HG03354 (cell line): Measurements from ENCODE around the gene TRIM49C.
"Not testable (repeated sequence)": the region's sequence is repeated elsewhere in the genome, so short reads cannot be mapped to it uniquely, and the experiment has no call there.

Source experiments
- ATAC-seq: cut with Tn5 transposase; IDR thresholded peaks from one replicate; pipeline ENCODE4 v1.9.1; 2021; ENCODE audit warnings: mild to moderate bottlenecking; ENCODE audit not compliant: unreplicated experiment, poor library complexity, severe bottlenecking

TRIM49C gene, protein sequence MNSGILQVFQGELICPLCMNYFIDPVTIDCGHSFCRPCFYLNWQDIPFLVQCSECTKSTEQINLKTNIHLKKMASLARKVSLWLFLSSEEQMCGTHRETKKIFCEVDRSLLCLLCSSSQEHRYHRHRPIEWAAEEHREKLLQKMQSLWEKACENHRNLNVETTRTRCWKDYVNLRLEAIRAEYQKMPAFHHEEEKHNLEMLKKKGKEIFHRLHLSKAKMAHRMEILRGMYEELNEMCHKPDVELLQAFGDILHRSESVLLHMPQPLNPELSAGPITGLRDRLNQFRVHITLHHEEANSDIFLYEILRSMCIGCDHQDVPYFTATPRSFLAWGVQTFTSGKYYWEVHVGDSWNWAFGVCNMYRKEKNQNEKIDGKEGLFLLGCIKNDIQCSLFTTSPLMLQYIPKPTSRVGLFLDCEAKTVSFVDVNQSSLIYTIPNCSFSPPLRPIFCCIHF

DNA sequence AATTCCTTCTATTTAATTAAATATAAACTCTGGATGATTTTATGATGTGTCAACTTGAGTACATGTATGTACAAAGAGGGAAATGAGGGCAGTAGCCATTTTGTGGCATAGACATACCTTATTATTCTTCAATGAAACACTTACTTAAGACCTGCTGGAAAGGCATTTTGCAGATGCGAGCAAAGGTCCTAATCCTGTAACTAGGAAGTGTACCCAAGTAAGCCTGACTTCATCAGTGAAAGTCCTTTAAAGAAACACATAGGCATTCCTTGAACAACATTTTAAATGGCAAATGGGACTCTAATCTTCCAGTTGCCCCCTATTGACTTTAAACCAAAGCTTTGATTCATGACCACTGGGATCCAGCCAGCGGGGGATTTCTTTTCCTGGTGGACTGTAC lies at the start of gene TRIM49C:
TSS of gene TRIM49C (plus strand) at position 301 of the 400 bp plus-strand sequence. CDS start 4,106 bp downstream, outside the sequence.
- ATAC-seq, result not testable (repeated sequence)

DNA sequence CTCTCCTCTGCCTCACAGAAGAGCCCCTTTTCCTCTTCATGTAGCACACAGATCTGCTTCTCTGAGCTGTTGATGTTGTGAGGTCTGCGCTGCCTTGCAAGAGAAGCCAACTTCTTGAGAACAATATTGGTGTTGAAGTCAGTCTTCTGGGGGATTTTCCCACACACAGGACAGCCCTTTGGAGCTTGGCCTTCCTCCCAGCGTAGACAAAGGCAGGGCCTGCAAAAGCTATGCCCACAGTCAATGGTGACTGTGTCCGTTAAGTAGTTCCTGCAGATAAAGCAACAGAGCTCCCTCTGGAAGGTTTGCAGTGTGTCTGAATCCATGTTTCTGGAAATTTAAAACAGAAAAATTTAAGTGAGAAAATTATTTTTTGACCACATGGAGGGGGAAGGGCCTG lies 6.7 kb upstream of the TRIM49C start:
- not testable (repeated sequence) for ATAC-seq

DNA sequence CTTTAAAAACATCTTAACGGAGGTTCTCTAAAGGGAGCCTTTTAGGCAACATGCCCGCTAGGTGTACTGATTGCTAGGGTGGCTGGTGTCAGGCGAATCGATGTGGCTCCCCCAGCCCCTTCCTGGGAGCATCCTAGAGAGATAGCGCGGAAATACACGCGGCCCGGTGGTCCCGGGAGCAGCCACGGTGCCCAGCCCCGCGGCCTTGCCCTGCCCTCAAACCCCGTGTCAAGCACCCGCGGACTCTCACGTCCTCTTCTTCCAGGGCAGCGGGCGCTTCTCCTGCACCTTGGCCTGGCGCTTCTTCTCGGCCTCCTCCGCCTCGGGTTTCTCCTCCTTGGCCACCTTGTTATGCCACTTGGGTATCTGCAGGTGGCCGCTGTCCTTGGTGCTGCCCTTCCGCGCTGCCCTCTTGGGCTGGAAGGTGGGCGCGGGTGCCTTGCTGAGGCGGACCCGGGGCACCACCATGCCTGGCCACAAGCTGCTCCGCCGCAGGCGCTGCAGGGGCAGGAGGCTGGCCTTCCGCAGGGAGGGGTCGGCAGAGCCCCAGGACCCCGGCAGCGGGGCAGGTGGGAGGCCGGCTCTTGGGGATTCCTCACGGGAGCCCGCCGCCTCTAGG lies 20.8 kb downstream of the TRIM49C start:
- not testable (repeated sequence) for ATAC-seq

DNA sequence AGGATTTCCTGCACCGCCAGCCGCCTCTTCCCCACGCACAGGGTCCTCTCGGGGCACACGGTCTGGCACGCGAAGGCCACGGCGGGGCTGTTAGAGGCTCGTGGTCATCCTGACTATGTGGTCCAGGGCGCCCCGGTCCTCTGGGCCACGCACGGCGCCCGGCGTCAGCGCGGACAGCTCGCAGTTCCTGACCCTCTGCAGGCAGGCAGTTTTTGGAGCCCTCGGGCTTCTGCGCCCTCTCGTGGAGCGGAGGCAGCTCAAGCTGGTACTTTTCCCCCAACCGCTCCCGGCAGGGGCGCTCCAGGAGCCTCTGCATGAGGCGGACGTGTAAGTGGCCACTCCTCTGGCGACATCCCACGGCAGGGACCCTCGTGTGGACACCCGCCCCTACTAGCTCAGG lies 21.4 kb downstream of the TRIM49C start:
- not testable (repeated sequence) for ATAC-seq

DNA sequence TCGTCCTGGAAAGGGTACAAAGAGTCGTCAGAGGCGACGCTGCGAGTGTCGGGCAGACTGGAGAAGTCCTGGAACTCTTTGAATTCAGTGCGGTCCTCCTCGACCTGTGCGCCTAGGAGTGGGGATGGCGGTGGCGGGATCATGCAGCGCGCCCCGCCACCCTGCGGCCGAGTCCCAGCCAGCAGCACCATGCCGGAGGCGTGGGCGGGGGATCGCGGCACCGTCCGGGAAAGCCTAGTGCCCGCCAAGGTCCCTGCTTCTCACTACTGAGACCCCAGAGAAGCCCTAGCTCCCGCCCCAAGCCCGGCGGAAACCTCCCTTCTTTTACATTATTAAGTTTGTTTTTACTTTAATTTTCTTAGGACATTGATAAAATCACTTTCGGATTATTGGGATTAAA lies 22.6 kb downstream of the TRIM49C start:
- ATAC-seq, result not testable (repeated sequence)

DNA sequence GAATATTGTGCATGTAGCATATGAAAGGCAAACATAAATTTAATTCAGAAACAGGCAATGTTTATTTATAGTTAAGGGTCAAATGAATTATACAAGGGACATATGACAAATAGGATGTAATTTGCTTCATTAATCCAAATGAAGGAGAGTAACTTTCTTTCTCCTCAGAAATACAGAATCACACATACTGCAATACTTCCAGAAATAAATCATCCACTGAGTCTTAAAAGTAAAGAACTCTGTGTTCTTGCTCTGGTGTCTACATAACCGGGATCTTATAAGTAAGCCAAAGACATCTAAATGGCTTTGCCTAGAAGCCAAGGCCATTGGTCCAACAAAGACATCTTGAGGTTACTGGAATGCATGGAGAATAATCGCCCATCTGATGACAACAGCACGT lies 54.7 kb downstream of the TRIM49C start, which contains the start of gene UBTFL1:
TSS of gene UBTFL1 (plus strand) at position 301 of the 400 bp plus-strand sequence. CDS start at position 301, 0 bp downstream.
- not testable (repeated sequence) for ATAC-seq

DNA sequence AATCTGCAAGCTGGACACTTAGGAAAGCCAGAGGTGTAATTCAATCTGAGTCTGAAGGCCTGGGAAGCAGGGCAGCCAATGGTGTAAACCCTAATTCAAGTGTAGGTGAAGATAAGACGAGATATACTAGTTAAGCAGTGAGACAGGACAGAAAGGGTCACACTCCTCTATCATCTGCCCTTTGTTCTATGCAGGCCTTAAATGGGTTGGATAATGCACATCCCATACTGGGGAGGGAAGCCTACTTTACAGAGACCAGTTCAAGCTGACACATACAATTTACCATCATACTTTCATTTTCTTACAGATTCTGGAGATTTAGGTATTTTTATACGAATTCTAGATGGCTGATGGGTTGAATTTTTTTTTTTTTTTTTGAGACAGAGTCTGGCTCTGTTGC lies 57.8 kb downstream of the TRIM49C start:
- not testable (repeated sequence) for ATAC-seq
